AG09309 (cell line): ENCODE results near the gene ERI3.

Source experiments
- DNase-seq: peaks from one replicate; pipeline ENCODE4 v3.0.0-alpha.2; 2010; ENCODE audit warnings: low read depth
- H3K4me3 ChIP-seq: 2 replicates; pipeline ENCODE4 v1.5.1; 2011; ENCODE audit warnings: mild to moderate bottlenecking, low read depth, low read length, moderate library complexity; ENCODE audit not compliant: control insufficient read depth
- TF ChIP-seq, protein P1 (sequence below): IDR thresholded peaks from 2 replicates; pipeline ENCODE4 v1.5.1; 2011; ENCODE audit warnings: mild to moderate bottlenecking, low read depth, low read length, inconsistent platforms; ENCODE audit not compliant: insufficient read depth, control insufficient read depth; ENCODE audit errors: missing control alignments

The ERI3 gene

DNA sequence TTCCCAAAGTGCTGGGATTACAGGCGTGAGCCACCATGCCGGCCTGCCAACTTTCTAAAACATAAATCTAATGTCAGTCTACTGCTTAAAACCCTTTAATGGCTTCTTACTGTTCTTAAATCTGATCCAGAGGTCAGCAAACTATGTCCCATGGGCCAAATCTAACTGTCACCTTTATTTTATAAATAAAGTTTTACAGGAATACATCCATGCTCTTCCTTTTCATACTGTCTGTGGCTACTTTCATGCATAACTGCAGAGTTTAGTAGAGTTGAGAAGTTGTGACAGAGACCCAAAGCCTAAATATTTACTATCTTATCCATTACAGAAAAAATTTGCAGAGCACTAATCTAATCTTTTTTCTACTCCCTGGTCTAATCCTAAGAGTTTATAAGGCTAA is 3.8 kb downstream of the ERI3 start:
- TF ChIP-seq, protein P1, sequence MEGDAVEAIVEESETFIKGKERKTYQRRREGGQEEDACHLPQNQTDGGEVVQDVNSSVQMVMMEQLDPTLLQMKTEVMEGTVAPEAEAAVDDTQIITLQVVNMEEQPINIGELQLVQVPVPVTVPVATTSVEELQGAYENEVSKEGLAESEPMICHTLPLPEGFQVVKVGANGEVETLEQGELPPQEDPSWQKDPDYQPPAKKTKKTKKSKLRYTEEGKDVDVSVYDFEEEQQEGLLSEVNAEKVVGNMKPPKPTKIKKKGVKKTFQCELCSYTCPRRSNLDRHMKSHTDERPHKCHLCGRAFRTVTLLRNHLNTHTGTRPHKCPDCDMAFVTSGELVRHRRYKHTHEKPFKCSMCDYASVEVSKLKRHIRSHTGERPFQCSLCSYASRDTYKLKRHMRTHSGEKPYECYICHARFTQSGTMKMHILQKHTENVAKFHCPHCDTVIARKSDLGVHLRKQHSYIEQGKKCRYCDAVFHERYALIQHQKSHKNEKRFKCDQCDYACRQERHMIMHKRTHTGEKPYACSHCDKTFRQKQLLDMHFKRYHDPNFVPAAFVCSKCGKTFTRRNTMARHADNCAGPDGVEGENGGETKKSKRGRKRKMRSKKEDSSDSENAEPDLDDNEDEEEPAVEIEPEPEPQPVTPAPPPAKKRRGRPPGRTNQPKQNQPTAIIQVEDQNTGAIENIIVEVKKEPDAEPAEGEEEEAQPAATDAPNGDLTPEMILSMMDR: no peak
- no peak for DNase-seq
- no peak overlapping the region for H3K4me3 ChIP-seq

DNA sequence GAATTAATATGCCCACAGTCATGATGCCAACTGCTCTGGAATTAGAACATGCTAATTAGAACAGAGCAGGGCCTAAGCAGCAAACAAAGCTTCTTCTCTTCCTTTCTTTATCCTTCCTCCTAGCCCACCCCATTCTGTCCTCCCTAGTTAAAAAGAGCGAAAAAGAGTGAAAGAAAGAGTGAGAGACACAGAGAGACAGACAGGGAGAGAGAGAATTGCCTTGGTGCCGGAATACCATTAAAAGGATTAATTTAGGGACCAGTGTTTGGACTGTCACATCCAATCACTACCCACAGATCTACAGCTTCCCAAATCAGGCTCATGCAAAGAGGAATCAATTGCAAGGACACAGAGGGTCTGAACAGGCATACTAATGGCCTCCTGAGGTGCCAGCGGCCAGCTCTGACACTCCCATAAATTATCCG is 7.0 kb downstream of the ERI3 start:
- DNase-seq: no peak
- TF ChIP-seq, protein P1: no peak
- no peak overlapping the region for H3K4me3 ChIP-seq

DNA sequence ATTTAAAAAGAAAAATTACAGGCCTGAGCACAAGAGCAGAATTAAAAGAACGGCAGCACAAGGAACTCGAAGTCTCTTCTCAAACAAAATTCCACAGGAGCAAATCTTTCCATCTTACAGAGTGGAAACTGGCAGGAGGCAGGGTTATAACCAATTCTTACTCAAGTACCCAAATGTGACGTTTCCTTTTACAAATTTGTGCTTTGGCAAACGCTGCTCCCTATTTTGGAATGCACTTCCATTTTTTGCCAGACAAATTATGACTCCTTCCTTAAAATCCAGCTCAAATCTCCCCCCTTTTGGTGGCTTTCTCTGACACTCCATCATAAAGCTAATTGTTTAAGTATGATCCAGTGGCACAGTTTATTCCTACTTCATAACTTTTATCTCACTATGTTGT is 7.8 kb downstream of the ERI3 start:
- H3K4me3 ChIP-seq: no peak overlapping the region
- TF ChIP-seq, protein P1: no peak
- DNase-seq: peak; percentile 55

DNA sequence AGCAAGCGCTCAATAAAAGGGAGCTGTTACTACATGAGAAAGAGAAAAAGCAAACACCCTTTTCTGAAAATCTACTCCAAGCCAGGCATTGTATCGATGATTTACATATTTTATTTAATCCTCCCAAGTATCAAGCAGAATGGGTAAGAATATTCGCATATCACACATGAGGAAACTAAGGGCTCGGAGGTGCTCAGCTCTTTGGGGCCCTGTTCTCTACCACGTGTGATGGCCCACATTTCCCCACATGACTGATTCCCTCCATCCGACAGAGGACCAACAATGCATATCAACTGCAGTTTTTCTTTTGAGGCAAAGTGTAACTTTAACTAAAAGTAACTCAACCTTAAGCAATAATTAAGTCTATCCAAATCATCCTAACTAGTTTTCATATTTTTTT is 8.2 kb downstream of the ERI3 start:
- H3K4me3 ChIP-seq: no peak overlapping the region
- TF ChIP-seq, protein P1: no peak
- DNase-seq: no peak

DNA sequence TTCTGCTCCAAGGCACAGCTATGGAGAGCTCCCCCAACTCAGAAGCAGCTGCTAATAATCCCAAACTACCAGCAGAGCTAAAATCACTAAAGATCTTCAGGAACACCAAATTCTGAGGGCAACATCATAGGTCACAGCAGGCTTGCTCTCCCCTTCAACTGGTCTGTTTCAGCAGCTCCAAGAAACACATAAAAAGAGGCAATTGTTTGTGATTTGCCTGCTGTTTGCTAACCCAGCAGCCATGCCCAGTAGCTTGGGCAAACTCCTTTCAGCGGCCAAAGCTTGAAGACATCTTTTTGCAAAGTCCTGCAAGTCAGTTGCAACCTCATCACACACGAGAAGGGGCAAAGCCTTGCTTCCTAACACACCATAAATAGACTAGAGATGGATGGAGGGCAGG is 8.9 kb downstream of the ERI3 start:
- TF ChIP-seq, protein P1: no peak
- DNase-seq: no peak
- no peak overlapping the region for H3K4me3 ChIP-seq

DNA sequence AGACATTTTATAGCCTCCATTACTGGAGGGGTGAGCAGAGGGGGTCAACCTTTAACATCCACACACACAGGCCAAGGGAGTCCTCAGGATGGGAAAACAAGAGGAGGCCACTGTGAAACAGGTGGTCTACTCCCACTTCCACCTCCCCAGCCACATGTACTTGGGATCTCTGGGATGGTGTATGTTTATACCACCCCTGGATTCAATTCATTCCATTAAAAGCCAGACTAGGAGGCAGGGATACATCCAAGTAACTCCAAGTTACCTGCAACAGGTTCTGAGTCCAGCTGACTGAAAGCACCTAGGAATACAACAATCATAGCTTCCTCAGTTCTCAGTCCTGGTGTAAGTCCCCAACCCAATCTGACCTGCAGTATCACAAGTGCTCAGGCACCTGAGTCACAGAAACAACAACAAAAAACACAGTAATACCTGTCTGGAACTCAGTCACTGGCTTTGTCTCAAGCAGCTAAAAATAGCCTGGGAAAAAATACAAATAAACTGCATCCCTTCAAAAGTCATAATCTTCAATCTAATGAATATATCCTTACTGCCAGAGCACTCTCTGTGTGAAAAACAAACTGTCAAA is 9.8 kb downstream of the ERI3 start:
- DNase-seq: no peak
- H3K4me3 ChIP-seq: no peak overlapping the region
- TF ChIP-seq, protein P1: no peak

DNA sequence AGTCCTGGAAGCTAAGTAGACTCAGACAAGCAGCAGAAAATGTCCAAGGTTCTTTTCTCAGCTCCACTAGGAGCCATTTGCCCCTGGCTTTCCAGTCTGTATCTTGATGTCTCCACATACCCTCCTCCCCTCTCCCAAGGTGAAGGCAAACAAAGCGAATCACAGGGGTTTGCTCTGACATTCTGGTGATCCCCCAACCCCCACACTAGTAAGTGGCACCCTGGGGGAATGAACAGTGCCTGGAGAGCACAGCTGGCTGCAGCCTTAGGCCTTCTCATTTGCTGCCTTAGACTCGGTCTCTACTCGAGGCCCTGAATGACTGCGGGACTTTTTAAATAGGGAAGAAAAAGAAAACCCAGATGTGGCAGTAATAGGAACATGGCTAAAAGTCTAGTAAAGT is 15.3 kb downstream of the ERI3 start:
- no peak for DNase-seq
- TF ChIP-seq, protein P1: no peak
- no peak overlapping the region for H3K4me3 ChIP-seq
